ENCODE data around the gene RPS10. TPM values are rescaled to one million over a fixed set of nuclear protein-coding genes. Genes with fewer than 3 reads are reported as not detected.
"Not testable (repeated sequence)": the region's sequence is repeated elsewhere in the genome, so short reads cannot be mapped to it uniquely, and the experiment has no call there.

The RPS10 gene
- polyA plus RNA-seq, 4 donors: 2,052 to 4,302 (median 2,586) TPM

DNA sequence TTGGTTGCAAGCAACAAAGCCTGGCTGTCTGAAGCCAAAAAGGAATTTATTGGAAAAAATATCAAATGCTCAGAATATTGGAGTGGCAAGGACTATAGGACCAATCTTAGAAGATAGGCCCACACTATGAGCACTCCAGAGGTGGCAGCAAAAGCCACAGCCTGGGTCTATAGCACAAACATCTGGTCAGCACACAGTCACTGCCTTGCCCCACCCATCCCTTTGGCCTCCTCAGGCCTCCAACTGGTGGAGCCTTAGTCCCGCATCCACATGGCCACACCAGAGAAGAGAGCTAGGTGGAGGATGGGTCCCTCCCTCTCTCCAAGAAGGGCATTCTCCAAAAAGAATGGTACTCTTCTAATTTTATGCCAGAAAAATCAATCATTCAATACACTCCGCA lies 47.4 kb downstream of the RPS10 start:
- FAIRE-seq (no peak), DNase-seq (no peak)
- H3K27me3 ChIP-seq (ENCODE audit: control insufficient read depth in 3 of 3, insufficient read depth in 3 of 3, low read length in 3 of 3): no peaks in the 10 kb centered on the region
- no peak overlapping the region for H3K4me3 ChIP-seq (ENCODE audit: low read depth in 1 of 3, low read length in 3 of 3)
- H3K4me1 ChIP-seq (ENCODE audit: control insufficient read depth in 3 of 3, insufficient read depth in 2 of 3, low read depth in 1 of 3, low read length in 2 of 3): no peaks in the 10 kb centered on the region
- H3K9me3 ChIP-seq (ENCODE audit: control insufficient read depth in 2 of 2, insufficient read depth in 1 of 2, low read depth in 1 of 2, low read length in 1 of 2): no peaks in the 10 kb centered on the region
- no peak overlapping the region for H3K27ac ChIP-seq (ENCODE audit: low read depth in 1 of 3, low read length in 2 of 3)
- peaks cover 0 to 7% (median 0%) of the 10 kb centered on the region in 3 donors for H3K36me3 ChIP-seq (ENCODE audit: control insufficient read depth in 3 of 3, insufficient read depth in 2 of 3, low read depth in 1 of 3, low read length in 3 of 3)
- 93 to 100% (median 96%) methylated on average over 2 of the region's 2 CpGs for WGBS, 3 donors

DNA sequence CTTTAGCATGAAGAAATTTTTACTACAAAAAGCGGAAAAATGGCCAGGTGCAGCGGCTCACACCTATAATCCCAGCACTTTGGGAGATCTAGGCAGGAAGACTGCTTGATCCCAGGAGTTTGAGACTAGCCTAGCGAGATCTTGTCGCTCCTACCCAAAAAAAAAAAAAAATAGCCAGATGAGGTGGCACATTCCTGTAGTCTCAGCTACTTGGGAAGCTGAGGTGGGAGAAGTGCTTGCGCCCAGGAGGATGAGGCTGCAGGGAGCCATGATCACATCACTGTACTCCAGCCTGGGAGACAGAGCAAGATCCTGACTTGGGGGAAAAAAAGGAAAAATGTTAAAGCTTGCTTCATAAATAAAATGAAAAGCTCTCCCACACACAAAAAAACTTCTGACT lies 47.9 kb downstream of the RPS10 start:
- Histone ChIP-seq H3K4me3 (ENCODE audit: low read depth in 1 of 3, low read length in 3 of 3) (no peak overlapping the region), H3K4me1 (ENCODE audit: control insufficient read depth in 3 of 3, insufficient read depth in 2 of 3, low read depth in 1 of 3, low read length in 2 of 3) (no peaks in the 10 kb centered on the region), H3K27me3 (ENCODE audit: control insufficient read depth in 3 of 3, insufficient read depth in 3 of 3, low read length in 3 of 3) (no peaks in the 10 kb centered on the region), H3K27ac (ENCODE audit: low read depth in 1 of 3, low read length in 2 of 3) (no peak overlapping the region), H3K36me3 (ENCODE audit: control insufficient read depth in 3 of 3, insufficient read depth in 2 of 3, low read depth in 1 of 3, low read length in 3 of 3) (peaks cover 0 to 7% (median 0%) of the 10 kb centered on the region in 3 donors), H3K9me3 (ENCODE audit: control insufficient read depth in 2 of 2, insufficient read depth in 1 of 2, low read depth in 1 of 2, low read length in 1 of 2) (no peaks in the 10 kb centered on the region)
- 97 to 99% (median 98%) methylated on average over 5 of the region's 5 CpGs for WGBS, 3 donors
- no peak for DNase-seq
- no peak for FAIRE-seq

GRCh38 chr6:34377571-34377970 lies 48.3 kb downstream of the RPS10 start:
- 88 to 91% (median 91%) methylated on average over 5 of the region's 5 CpGs for WGBS, 3 donors
- H3K9me3 ChIP-seq (ENCODE audit: control insufficient read depth in 2 of 2, insufficient read depth in 1 of 2, low read depth in 1 of 2, low read length in 1 of 2); H3K36me3 ChIP-seq (ENCODE audit: control insufficient read depth in 3 of 3, insufficient read depth in 2 of 3, low read depth in 1 of 3, low read length in 3 of 3); FAIRE-seq; H3K27me3 ChIP-seq (ENCODE audit: control insufficient read depth in 3 of 3, insufficient read depth in 3 of 3, low read length in 3 of 3); H3K27ac ChIP-seq (ENCODE audit: low read depth in 1 of 3, low read length in 2 of 3); DNase-seq; H3K4me3 ChIP-seq (ENCODE audit: low read depth in 1 of 3, low read length in 3 of 3); H3K4me1 ChIP-seq (ENCODE audit: control insufficient read depth in 3 of 3, insufficient read depth in 2 of 3, low read depth in 1 of 3, low read length in 2 of 3): not testable (repeated sequence)

DNA sequence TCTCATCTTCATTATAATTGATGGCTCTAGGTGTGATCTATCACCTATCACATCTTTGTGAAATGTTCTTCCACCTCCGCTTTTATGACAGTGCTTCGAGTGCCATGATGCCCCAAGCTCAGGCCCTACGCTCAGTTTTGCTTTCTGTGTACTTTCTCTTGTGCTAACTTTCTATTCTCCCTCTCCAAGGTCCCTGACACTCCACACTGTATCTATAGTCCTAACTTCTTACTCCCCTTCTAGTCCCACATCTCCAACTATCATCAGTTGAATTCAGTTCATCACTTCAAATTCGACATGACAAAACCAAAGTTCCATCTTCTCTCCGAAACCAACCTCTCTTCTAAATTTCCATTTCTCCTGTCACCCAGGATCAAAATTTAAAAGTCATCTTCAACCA lies 50.0 kb downstream of the RPS10 start:
- 94 to 95% (median 95%) methylated on average over 5 of the region's 5 CpGs for WGBS, 3 donors
- H3K9me3 ChIP-seq (ENCODE audit: control insufficient read depth in 2 of 2, insufficient read depth in 1 of 2, low read depth in 1 of 2, low read length in 1 of 2): no peaks in the 10 kb centered on the region
- no peak overlapping the region for H3K27ac ChIP-seq (ENCODE audit: low read depth in 1 of 3, low read length in 2 of 3)
- no peaks in the 10 kb centered on the region for H3K4me1 ChIP-seq (ENCODE audit: control insufficient read depth in 3 of 3, insufficient read depth in 2 of 3, low read depth in 1 of 3, low read length in 2 of 3)
- no peaks in the 10 kb centered on the region for H3K27me3 ChIP-seq (ENCODE audit: control insufficient read depth in 3 of 3, insufficient read depth in 3 of 3, low read length in 3 of 3)
- no peak for DNase-seq
- no peak overlapping the region for H3K4me3 ChIP-seq (ENCODE audit: low read depth in 1 of 3, low read length in 3 of 3)
- FAIRE-seq: no peak
- peaks cover 0 to 8% (median 0%) of the 10 kb centered on the region in 3 donors for H3K36me3 ChIP-seq (ENCODE audit: control insufficient read depth in 3 of 3, insufficient read depth in 2 of 3, low read depth in 1 of 3, low read length in 3 of 3)

DNA sequence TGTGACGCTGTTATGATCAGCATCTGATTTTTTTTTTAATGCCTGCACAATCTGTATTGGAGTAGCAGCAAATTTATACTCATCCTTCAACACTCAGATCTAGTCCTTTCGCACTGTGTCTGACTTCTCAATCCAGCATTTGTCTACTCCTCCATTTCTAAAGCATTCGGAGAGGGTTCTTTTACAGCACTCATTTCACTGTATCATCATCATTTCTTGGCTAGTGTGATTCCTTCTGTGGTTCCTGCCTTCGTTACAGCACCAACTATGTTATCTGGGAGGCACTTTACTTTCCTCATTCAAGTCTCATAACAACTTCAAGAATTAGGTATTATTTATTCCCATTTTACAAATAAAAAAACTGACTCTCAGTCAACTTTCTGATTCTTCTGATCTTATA lies 51.4 kb downstream of the RPS10 start:
- Histone ChIP-seq H3K9me3 (ENCODE audit: control insufficient read depth in 2 of 2, insufficient read depth in 1 of 2, low read depth in 1 of 2, low read length in 1 of 2) (no peaks in the 10 kb centered on the region), H3K36me3 (ENCODE audit: control insufficient read depth in 3 of 3, insufficient read depth in 2 of 3, low read depth in 1 of 3, low read length in 3 of 3) (peaks cover 0 to 7% (median 0%) of the 10 kb centered on the region in 3 donors), H3K4me1 (ENCODE audit: control insufficient read depth in 3 of 3, insufficient read depth in 2 of 3, low read depth in 1 of 3, low read length in 2 of 3) (no peaks in the 10 kb centered on the region), H3K4me3 (ENCODE audit: low read depth in 1 of 3, low read length in 3 of 3) (no peak overlapping the region), H3K27me3 (ENCODE audit: control insufficient read depth in 3 of 3, insufficient read depth in 3 of 3, low read length in 3 of 3) (no peaks in the 10 kb centered on the region), H3K27ac (ENCODE audit: low read depth in 1 of 3, low read length in 2 of 3) (no peak overlapping the region)
- DNase-seq: no peak
- WGBS, 3 donors: 71 to 89% (median 83%) methylated on average over 4 of the region's 4 CpGs
- no peak for FAIRE-seq

DNA sequence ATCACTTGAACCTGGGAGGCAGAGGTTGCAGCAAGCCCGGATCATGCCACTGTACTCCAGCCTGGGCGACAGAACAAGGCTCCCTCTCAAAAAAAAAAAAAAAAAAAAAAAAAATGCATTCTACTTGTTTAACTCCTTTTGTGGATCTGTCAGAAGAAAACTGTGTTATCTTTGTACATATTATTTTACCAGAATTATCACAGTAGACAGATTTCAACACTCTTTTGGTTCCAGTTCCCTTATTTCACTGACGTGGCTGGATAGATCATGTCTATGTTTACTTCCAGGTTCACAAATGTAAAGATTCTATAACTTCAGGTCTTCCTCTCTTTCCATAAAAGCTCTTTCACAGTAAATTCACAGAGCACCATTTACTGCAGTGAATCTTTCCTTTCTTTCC lies 51.8 kb downstream of the RPS10 start:
- H3K36me3 ChIP-seq (ENCODE audit: control insufficient read depth in 3 of 3, insufficient read depth in 2 of 3, low read depth in 1 of 3, low read length in 3 of 3): peaks cover 0 to 7% (median 0%) of the 10 kb centered on the region in 3 donors
- H3K4me3 ChIP-seq (ENCODE audit: low read depth in 1 of 3, low read length in 3 of 3): no peak overlapping the region
- H3K4me1 ChIP-seq (ENCODE audit: control insufficient read depth in 3 of 3, insufficient read depth in 2 of 3, low read depth in 1 of 3, low read length in 2 of 3): no peaks in the 10 kb centered on the region
- FAIRE-seq: no peak
- no peak for DNase-seq
- H3K27me3 ChIP-seq (ENCODE audit: control insufficient read depth in 3 of 3, insufficient read depth in 3 of 3, low read length in 3 of 3): no peaks in the 10 kb centered on the region
- 75 to 83% (median 76%) methylated on average over 3 of the region's 3 CpGs for WGBS, 3 donors
- H3K27ac ChIP-seq (ENCODE audit: low read depth in 1 of 3, low read length in 2 of 3): no peak overlapping the region
- no peaks in the 10 kb centered on the region for H3K9me3 ChIP-seq (ENCODE audit: control insufficient read depth in 2 of 2, insufficient read depth in 1 of 2, low read depth in 1 of 2, low read length in 1 of 2)

- H3K4me1 ChIP-seq (ENCODE audit: control insufficient read depth in 3 of 3, insufficient read depth in 2 of 3, low read depth in 1 of 3, low read length in 2 of 3): no peaks in the 10 kb centered on the region
- H3K4me3 ChIP-seq (ENCODE audit: low read depth in 1 of 3, low read length in 3 of 3): no peak overlapping the region
- peaks cover 0 to 4% (median 0%) of the 10 kb centered on the region in 3 donors for H3K36me3 ChIP-seq (ENCODE audit: control insufficient read depth in 3 of 3, insufficient read depth in 2 of 3, low read depth in 1 of 3, low read length in 3 of 3)
- H3K27ac ChIP-seq (ENCODE audit: low read depth in 1 of 3, low read length in 2 of 3): no peak overlapping the region
- DNase-seq (no peak), FAIRE-seq (no peak)
- 94 to 97% (median 94%) methylated on average over 5 of the region's 5 CpGs for WGBS, 3 donors
- H3K9me3 ChIP-seq (ENCODE audit: control insufficient read depth in 2 of 2, insufficient read depth in 1 of 2, low read depth in 1 of 2, low read length in 1 of 2): no peaks in the 10 kb centered on the region
- H3K27me3 ChIP-seq (ENCODE audit: control insufficient read depth in 3 of 3, insufficient read depth in 3 of 3, low read length in 3 of 3): no peaks in the 10 kb centered on the region
These were observed 52.4 kb downstream of the RPS10 start for GRCh38 chr6:34373511-34373910.

DNA sequence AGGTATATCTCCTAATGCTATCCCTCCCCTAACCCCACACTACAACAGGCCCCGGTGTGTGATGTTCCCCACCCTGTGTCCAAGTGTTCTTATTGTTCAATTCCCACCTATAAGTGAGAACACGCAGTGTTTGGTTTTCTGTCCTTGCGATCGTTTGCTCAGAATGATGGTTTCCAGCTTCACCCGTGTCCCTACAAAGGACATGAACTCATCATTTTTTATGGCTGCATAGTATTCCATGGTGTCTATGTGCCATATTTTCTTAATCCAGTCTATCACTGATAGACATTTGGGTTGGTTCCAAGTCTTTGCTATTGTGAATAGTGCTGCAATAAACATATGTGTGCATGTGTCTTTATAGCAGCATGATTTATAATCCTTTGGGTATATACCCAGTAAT lies 54.0 kb downstream of the RPS10 start:
- not testable (repeated sequence) for FAIRE-seq; DNase-seq; H3K27ac ChIP-seq (ENCODE audit: low read depth in 1 of 3, low read length in 2 of 3); H3K36me3 ChIP-seq (ENCODE audit: control insufficient read depth in 3 of 3, insufficient read depth in 2 of 3, low read depth in 1 of 3, low read length in 3 of 3); H3K9me3 ChIP-seq (ENCODE audit: control insufficient read depth in 2 of 2, insufficient read depth in 1 of 2, low read depth in 1 of 2, low read length in 1 of 2); H3K4me3 ChIP-seq (ENCODE audit: low read depth in 1 of 3, low read length in 3 of 3); H3K4me1 ChIP-seq (ENCODE audit: control insufficient read depth in 3 of 3, insufficient read depth in 2 of 3, low read depth in 1 of 3, low read length in 2 of 3); H3K27me3 ChIP-seq (ENCODE audit: control insufficient read depth in 3 of 3, insufficient read depth in 3 of 3, low read length in 3 of 3)
- 96 to 100% (median 97%) methylated on average over 3 to 5 of the region's 5 CpGs for WGBS, 3 donors

DNA sequence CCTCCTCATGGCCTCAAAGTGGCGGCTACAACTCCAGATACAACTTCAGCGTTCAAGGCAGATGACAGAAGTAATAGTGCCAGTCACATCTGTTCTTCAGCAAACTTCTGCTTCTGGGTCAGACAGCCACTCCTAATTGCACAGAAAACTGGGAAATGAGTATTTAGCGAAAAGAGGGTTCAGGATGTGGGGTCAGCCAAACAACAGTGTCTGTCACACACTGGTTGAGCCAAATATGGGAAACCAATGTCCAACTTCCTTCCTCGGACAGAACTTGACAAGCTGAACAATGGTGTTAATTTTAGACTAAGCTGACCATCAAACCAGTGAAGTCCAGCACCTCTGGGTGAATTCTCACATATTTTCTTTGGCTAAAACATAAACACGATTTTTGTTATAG lies 55.5 kb downstream of the RPS10 start:
- DNase-seq (no peak), FAIRE-seq (no peak)
- no peaks in the 10 kb centered on the region for H3K9me3 ChIP-seq (ENCODE audit: control insufficient read depth in 2 of 2, insufficient read depth in 1 of 2, low read depth in 1 of 2, low read length in 1 of 2)
- 78 to 92% (median 90%) methylated on average over 5 of the region's 5 CpGs for WGBS, 3 donors
- no peaks in the 10 kb centered on the region for H3K27me3 ChIP-seq (ENCODE audit: control insufficient read depth in 3 of 3, insufficient read depth in 3 of 3, low read length in 3 of 3)
- H3K36me3 ChIP-seq (ENCODE audit: control insufficient read depth in 3 of 3, insufficient read depth in 2 of 3, low read depth in 1 of 3, low read length in 3 of 3): peaks cover 0 to 4% (median 0%) of the 10 kb centered on the region in 3 donors
- H3K27ac ChIP-seq (ENCODE audit: low read depth in 1 of 3, low read length in 2 of 3): no peak overlapping the region
- no peak overlapping the region for H3K4me3 ChIP-seq (ENCODE audit: low read depth in 1 of 3, low read length in 3 of 3)
- H3K4me1 ChIP-seq (ENCODE audit: control insufficient read depth in 3 of 3, insufficient read depth in 2 of 3, low read depth in 1 of 3, low read length in 2 of 3): no peaks in the 10 kb centered on the region
